IPS DF 6.9 (cell line): Measurements from ENCODE around the gene GXYLT2.
A peak's percentile ranks its signal among the peaks of the same experiment; 100 is the strongest.
"Not testable (repeated sequence)": the region's sequence is repeated elsewhere in the genome, so short reads cannot be mapped to it uniquely, and the experiment has no call there.

ENCODE experiments used
- DNase-seq: peaks from one replicate; pipeline ENCODE4 v3.0.0-alpha.2; 2013; ENCODE audit warnings: low read depth, low spot score
- H3K27ac ChIP-seq: one replicate; pipeline ENCODE4 v1.5.1; 2013; ENCODE audit warnings: low read length, control low read depth
- H3K27me3 ChIP-seq: 2 replicates; pipeline ENCODE4 v1.6.1; 2013; ENCODE audit warnings: mild to moderate bottlenecking, low read length; ENCODE audit not compliant: control insufficient read depth, insufficient read depth
- H3K36me3 ChIP-seq: 2 replicates; pipeline ENCODE4 v1.6.1; 2013; ENCODE audit warnings: low read length; ENCODE audit not compliant: control insufficient read depth, insufficient read depth
- H3K4me1 ChIP-seq: 2 replicates; pipeline ENCODE4 v1.6.1; 2013; ENCODE audit warnings: low read length; ENCODE audit not compliant: control insufficient read depth, insufficient read depth
- H3K4me3 ChIP-seq: 2 replicates; pipeline ENCODE4 v1.5.1; 2013; ENCODE audit warnings: mild to moderate bottlenecking, low read length
- H3K9me3 ChIP-seq: 2 replicates; pipeline ENCODE4 v1.6.1; 2013; ENCODE audit warnings: low read length, inconsistent platforms; ENCODE audit not compliant: control insufficient read depth, insufficient read depth
- WGBS: extraction: QIAGEN DNeasy Blood & Tissue Kit; methylation state at CpG from one replicate; pipeline ENCODE4 v1.1.7; 2013; ENCODE audit warnings: mixed read lengths, missing lambda C conversion rate; ENCODE audit not compliant: insufficient read length, insufficient coverage; 5-methylcytosine and 5-hydroxymethylcytosine counted together

Gene GXYLT2

GRCh38 chr3:72995337-72995736 lies 107.5 kb downstream of the GXYLT2 start:
- no peaks in the 10 kb centered on the region; the same call in 1 of the 2 replicates for H3K36me3 ChIP-seq
- no peaks in the 10 kb centered on the region for H3K27me3 ChIP-seq
- H3K9me3 ChIP-seq, result no peaks in the 10 kb centered on the region
- no peak overlapping the region for H3K4me3 ChIP-seq
- H3K4me1 ChIP-seq, result no peaks in the 10 kb centered on the region; the same call in 1 of the 2 replicates
- no peak overlapping the region for H3K27ac ChIP-seq
- no CpG with 5 or more reads among the region's 10 CpGs for whole genome bisulfite sequencing
- no peak for DNase-seq

DNA sequence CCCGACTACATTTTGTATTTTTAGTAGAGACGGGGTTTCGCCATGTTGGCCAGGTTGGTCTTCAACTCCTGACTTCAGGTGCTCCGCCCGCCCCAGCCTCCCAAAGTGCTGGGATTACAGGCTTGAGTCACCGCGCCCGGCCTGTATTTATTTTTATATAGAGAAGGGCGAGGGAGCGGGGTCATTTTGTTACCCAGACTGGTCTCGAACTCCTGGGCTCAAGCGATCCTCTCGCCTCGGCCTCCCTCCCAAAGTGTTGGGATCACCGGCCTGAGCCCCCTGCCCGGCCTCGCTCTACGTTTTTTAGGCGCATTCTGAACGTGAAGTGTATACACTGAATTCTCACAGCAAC lies 108.3 kb downstream of the GXYLT2 start:
- no peak overlapping the region for H3K27ac ChIP-seq
- no CpG with 5 or more reads among the region's 20 CpGs for WGBS

DNA sequence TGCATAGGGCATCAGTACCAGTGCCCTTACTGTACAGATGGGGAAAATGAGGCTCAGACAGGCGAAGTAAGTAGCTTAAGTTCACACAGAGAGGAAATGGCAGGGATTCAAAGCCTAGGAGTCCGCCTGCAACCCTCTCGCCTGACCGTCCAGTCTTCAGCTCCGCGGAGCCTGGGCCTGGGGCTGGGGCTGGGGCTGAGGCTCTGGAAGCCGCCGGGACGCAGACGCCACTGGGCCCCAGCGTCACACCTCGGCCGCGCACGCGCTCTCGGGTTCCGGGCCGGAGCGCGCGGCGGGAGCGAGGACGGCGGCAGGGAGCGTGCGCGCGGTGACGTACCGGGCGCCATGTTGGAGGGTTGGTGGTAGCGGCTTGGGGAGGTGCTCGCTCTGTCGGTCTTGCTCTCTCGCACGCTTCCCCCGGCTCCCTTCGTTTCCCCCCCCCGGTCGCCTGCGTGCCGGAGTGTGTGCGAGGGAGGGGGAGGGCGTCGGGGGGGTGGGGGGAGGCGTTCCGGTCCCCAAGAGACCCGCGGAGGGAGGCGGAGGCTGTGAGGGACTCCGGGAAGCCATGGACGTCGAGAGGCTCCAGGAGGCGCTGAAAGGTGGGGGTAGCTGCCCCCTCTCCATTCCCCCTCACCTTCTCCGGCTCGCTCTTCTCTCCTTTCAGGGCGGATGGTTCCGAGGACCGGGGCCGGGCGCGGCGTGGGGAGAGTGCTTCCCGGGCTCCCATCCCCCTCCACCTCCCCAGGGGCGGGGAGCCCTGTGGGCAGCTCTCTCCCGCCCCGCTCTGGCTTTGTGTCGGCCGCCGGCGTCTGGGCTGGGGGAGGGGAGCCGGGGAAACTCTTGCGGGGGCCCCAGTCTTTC lies 108.9 kb downstream of the GXYLT2 start, which contains the start of gene PPP4R2:
TSS of gene PPP4R2 (plus strand) at position 339 of the 861 bp plus-strand sequence. CDS start at position 566, 227 bp downstream.
- Histone ChIP-seq H3K27ac (no peak within 1 kb of the TSS), H3K27me3 (no peaks in the 10 kb centered on the region), H3K4me1 (no peaks in the 10 kb centered on the region; the same call in 1 of the 2 replicates), H3K9me3 (no peaks in the 10 kb centered on the region), H3K36me3 (no peaks in the 10 kb centered on the region; the same call in 1 of the 2 replicates), H3K4me3 (peak within 1 kb of the TSS; percentile 81)
- WGBS, result no CpG with 5 or more reads among the region's 75 CpGs
- DNase-seq, result peak; percentile 71

More for the DNA sequence above, 108.3 kb downstream of the GXYLT2 start:
- DNase-seq, result no peak
- no peaks in the 10 kb centered on the region; the same call in 1 of the 2 replicates for H3K4me1 ChIP-seq
- H3K36me3 ChIP-seq, result no peaks in the 10 kb centered on the region; the same call in 1 of the 2 replicates
- H3K27me3 ChIP-seq, result no peaks in the 10 kb centered on the region
- no peak overlapping the region; the same call in 1 of the 2 replicates for H3K4me3 ChIP-seq
- H3K9me3 ChIP-seq, result no peaks in the 10 kb centered on the region

- DNase-seq, result no peak
- no peak overlapping the region for H3K27ac ChIP-seq
- H3K4me1 ChIP-seq, result no peaks in the 10 kb centered on the region; the same call in 1 of the 2 replicates
- H3K9me3 ChIP-seq, result no peaks in the 10 kb centered on the region
- H3K36me3 ChIP-seq, result no peaks in the 10 kb centered on the region; the same call in 1 of the 2 replicates
- no peaks in the 10 kb centered on the region for H3K27me3 ChIP-seq
- peak overlapping the region; percentile 81 for H3K4me3 ChIP-seq
- no CpG with 5 or more reads among the region's 16 CpGs for WGBS
Observed at GRCh38 chr3:72997421-72997961, 109.6 kb downstream of the GXYLT2 start.

DNA sequence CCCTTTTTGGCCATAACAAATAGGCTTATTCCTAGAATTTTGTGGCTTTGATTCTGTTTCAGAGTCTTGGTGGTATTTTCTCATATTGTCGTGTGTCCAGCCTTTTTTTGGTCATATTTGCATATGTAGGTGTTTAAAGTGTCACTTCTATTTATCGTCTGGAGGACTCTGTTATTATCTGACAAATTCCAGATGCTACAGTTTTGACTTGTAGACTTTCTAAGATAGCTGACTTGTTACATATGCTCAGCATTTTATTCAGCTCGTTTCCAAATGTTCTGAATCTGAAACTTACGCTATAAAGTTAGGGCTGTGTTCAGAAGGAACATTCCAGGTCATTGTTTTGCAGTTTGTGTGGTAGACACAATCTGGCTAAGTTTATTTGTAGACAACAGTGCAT lies 110.6 kb downstream of the GXYLT2 start:
- no peak for DNase-seq
- H3K27me3 ChIP-seq, result no peaks in the 10 kb centered on the region
- H3K4me1 ChIP-seq, result no peaks in the 10 kb centered on the region; the same call in 1 of the 2 replicates
- WGBS, result no CpG with 5 or more reads among the region's 4 CpGs
- no peaks in the 10 kb centered on the region for H3K9me3 ChIP-seq
- H3K36me3 ChIP-seq, result no peaks in the 10 kb centered on the region; the same call in 1 of the 2 replicates
- H3K27ac ChIP-seq, result no peak overlapping the region
- H3K4me3 ChIP-seq, result peak overlapping the region; percentile 8; the same call in 1 of the 2 replicates

- DNase-seq, result no peak
- Histone ChIP-seq H3K27me3 (no peaks in the 10 kb centered on the region), H3K9me3 (no peaks in the 10 kb centered on the region), H3K27ac (no peak overlapping the region), H3K36me3 (no peaks in the 10 kb centered on the region; the same call in 1 of the 2 replicates), H3K4me1 (no peaks in the 10 kb centered on the region; the same call in 1 of the 2 replicates), H3K4me3 (no peak overlapping the region)
- 100% methylated on average over 1 of the region's 2 CpGs for WGBS
Observed at GRCh38 chr3:72999951-73000350, 112.1 kb downstream of the GXYLT2 start.

DNA sequence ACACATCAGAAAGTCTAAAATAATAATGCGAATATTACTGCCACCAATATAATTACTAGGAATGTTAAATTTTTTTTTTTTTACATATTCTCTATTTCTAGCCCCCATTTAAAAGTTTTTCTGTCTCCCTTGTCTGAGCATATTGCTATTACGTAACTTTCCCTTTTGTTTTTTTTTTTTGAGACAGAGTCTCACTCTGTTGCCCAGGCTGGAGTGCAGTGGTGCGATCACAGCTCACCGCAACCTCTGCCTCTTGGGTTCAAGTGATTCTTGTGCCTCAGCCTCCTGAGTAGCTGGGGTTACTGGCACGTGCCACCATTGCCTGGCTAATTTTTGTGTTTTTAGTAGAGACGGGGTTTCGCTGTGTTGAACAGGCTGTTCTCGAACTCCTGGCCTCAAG lies 115.2 kb downstream of the GXYLT2 start:
- H3K27me3 ChIP-seq, H3K4me1 ChIP-seq, H3K36me3 ChIP-seq, DNase-seq, H3K4me3 ChIP-seq, H3K27ac ChIP-seq, H3K9me3 ChIP-seq: not testable (repeated sequence)
- no CpG with 5 or more reads among the region's 8 CpGs for WGBS

GRCh38 chr3:73004316-73004715 lies 116.5 kb downstream of the GXYLT2 start:
- no peak overlapping the region for H3K27ac ChIP-seq
- no peaks in the 10 kb centered on the region for H3K9me3 ChIP-seq
- no CpG with 5 or more reads among the region's 4 CpGs for WGBS
- no peaks in the 10 kb centered on the region for H3K27me3 ChIP-seq
- H3K4me1 ChIP-seq, result no peaks in the 10 kb centered on the region
- DNase-seq, result no peak
- no peak overlapping the region for H3K4me3 ChIP-seq
- H3K36me3 ChIP-seq, result no peaks in the 10 kb centered on the region; the same call in 1 of the 2 replicates

GRCh38 chr3:73007992-73008712 lies 120.3 kb downstream of the GXYLT2 start:
- DNase-seq, result no peak
- Histone ChIP-seq H3K4me1 (no peaks in the 10 kb centered on the region), H3K36me3 (no peaks in the 10 kb centered on the region; the same call in 1 of the 2 replicates), H3K4me3 (no peak overlapping the region), H3K27ac (no peak overlapping the region), H3K27me3 (no peaks in the 10 kb centered on the region), H3K9me3 (no peaks in the 10 kb centered on the region)
- no CpG with 5 or more reads among the region's 6 CpGs for WGBS

GRCh38 chr3:73009008-73009407 lies 121.2 kb downstream of the GXYLT2 start:
- 100% methylated on average over 2 of the region's 4 CpGs for WGBS
- Histone ChIP-seq H3K27me3 (no peaks in the 10 kb centered on the region), H3K4me1 (no peaks in the 10 kb centered on the region), H3K9me3 (no peaks in the 10 kb centered on the region), H3K36me3 (no peaks in the 10 kb centered on the region; the same call in 1 of the 2 replicates), H3K4me3 (no peak overlapping the region), H3K27ac (no peak overlapping the region)
- no peak for DNase-seq
